Naive thymus-derived CD4-positive, alpha-beta T cell (primary cell): ENCODE results near the gene GSS. TPM values are rescaled to one million over a fixed set of nuclear protein-coding genes. Genes with fewer than 3 reads are reported as not detected.
A peak's percentile ranks its signal among the peaks of the same experiment; 100 is the strongest.

Experiments used
- ATAC-seq: fragments of 150-1000 bp; cut with Tn5 transposase; 2 replicates; pipeline ENCODE4 v1.10.0; 2021; ENCODE audit warnings: mild to moderate bottlenecking, moderate library complexity
- CTCF ChIA-PET: fragments of 350-600 bp; sonication (Branson Sonifier 250); formaldehyde crosslinking; loops from one replicate; lab custom pipeline; 2021; ENCODE audit warnings: antibody characterized with exemption; lab: Charles Lee
- POLR2A ChIA-PET: fragments of 350-600 bp; sonication (Branson Sonifier 250); formaldehyde crosslinking; loops from one replicate; lab custom pipeline; 2021; ENCODE audit warnings: antibody characterized with exemption, inconsistent platforms; lab: Charles Lee
- DNase-seq, 9 donors: peaks; one replicate each; pipeline versions ENCODE4 v3.0.0 to v3.0.0-alpha.2; 2020 to 2022; ENCODE audit warnings: mixed read lengths in 1 of 9
- H3K27ac ChIP-seq: one replicate; pipeline ENCODE4 v1.7.0; 2013; ENCODE audit warnings: mild to moderate bottlenecking, low read depth, low read length, moderate library complexity
- H3K27me3 ChIP-seq, 2 donors: one replicate each; pipeline ENCODE4 v1.7.0; 2013; ENCODE audit warnings: low read length in 2 of 2, mild to moderate bottlenecking in 2 of 2, moderate library complexity in 2 of 2; ENCODE audit not compliant: control insufficient read depth in 2 of 2, insufficient read depth in 2 of 2
- H3K36me3 ChIP-seq, 3 experiments: 1 replicate in 2 of 3; 2 replicates in 1 of 3; pipeline ENCODE4 v1.7.0; 2013; ENCODE audit warnings: low read length in 3 of 3, mild to moderate bottlenecking in 3 of 3, moderate library complexity in 1 of 3; ENCODE audit not compliant: insufficient read depth in 3 of 3, control insufficient read depth in 2 of 3
- H3K4me1 ChIP-seq, 2 donors: one replicate each; pipeline ENCODE4 v1.7.0; 2013; ENCODE audit warnings: low read length in 2 of 2, mild to moderate bottlenecking in 2 of 2, moderate library complexity in 1 of 2; ENCODE audit not compliant: control insufficient read depth in 2 of 2, insufficient read depth in 2 of 2
- H3K4me3 ChIP-seq: 2 replicates; pipeline ENCODE4 v1.7.0; 2013; ENCODE audit warnings: mild to moderate bottlenecking, low read length
- H3K9me3 ChIP-seq, 3 experiments: 1 replicate in 2 of 3; 2 replicates in 1 of 3; pipeline ENCODE4 v1.7.0; 2013; ENCODE audit warnings: low read length in 3 of 3; ENCODE audit not compliant: control insufficient read depth in 2 of 3
- H3K27ac Mint-ChIP-seq, 9 donors: one replicate each; pipeline ENCODE4 v1.8.0; 2020 to 2022; ENCODE audit warnings: mixed read lengths in 9 of 9, mild to moderate bottlenecking in 8 of 9, moderate library complexity in 5 of 9, inconsistent platforms in 2 of 9
- H3K27me3 Mint-ChIP-seq, 5 donors: one replicate each; pipeline ENCODE4 v1.8.0; 2021 to 2022; ENCODE audit warnings: mixed read lengths in 5 of 5, mild to moderate bottlenecking in 1 of 5
- H3K36me3 Mint-ChIP-seq, 5 donors: one replicate each; pipeline ENCODE4 v1.8.0; 2020 to 2022; ENCODE audit warnings: mixed read lengths in 5 of 5, mild to moderate bottlenecking in 3 of 5, inconsistent platforms in 1 of 5
- H3K4me1 Mint-ChIP-seq, 7 donors: one replicate each; pipeline ENCODE4 v1.8.0; 2020 to 2022; ENCODE audit warnings: mixed read lengths in 7 of 7, mild to moderate bottlenecking in 3 of 7, inconsistent platforms in 1 of 7
- H3K4me3 Mint-ChIP-seq, 10 donors: one replicate each; pipeline ENCODE4 v1.8.0; 2020 to 2022; ENCODE audit warnings: mild to moderate bottlenecking in 10 of 10, mixed read lengths in 10 of 10, moderate library complexity in 6 of 10, inconsistent platforms in 2 of 10
- H3K9me3 Mint-ChIP-seq, 11 donors: one replicate each; pipeline ENCODE4 v1.8.0; 2020 to 2022; ENCODE audit warnings: mixed read lengths in 11 of 11, mild to moderate bottlenecking in 4 of 11, inconsistent platforms in 1 of 11, moderate library complexity in 1 of 11
- intact Hi-C, 2 donors: fragments of 100-400 bp; cut with micrococcal nuclease; formaldehyde crosslinking; loops; one replicate each; pipeline ENCODE4 v1.15.1; 2023
- polyA plus RNA-seq, 2 donors: library from polyadenylated mRNA; unstranded; fragments of 300-500 nt; fragmentation: Illumina TruSeq; gene quantifications; one replicate each; pipeline ENCODE4 v1.2.3, GENCODE V29; 2021
- total RNA-seq, 6 experiments: library from RNA in 5 of 6; stranded (reverse) in 5 of 6; gene quantifications; 1 replicate in 5 of 6; 2 replicates in 1 of 6; pipeline ENCODE4 v1.2.3 and lab custom pipeline; 2021 to 2026

Gene GSS
- total and polyA plus RNA-seq, 7 experiments from 2014 or later: 25.9 to 54.4 (median 35.5) TPM

GRCh38 chr20:34949120-34949519 is 6.5 kb downstream of the GSS start:
- no peaks in the 10 kb centered on the region for H3K9me3 Mint-ChIP-seq
- Histone ChIP-seq H3K4me3 (no peak overlapping the region), H3K27ac (no peak overlapping the region), H3K9me3 (no peaks in the 10 kb centered on the region), H3K27me3 (no peaks in the 10 kb centered on the region), H3K4me1 (no peaks in the 10 kb centered on the region), H3K36me3 (peaks cover 0 to 45% (median 0%) of the 10 kb centered on the region in 3 experiments)
- peak overlapping the region in 1 of 9 donors; percentile 25 for H3K27ac Mint-ChIP-seq
- H3K27me3 Mint-ChIP-seq: no peaks in the 10 kb centered on the region
- ChIA-PET CTCF (no interaction called here), POLR2A (no interaction called here)
- H3K4me3 Mint-ChIP-seq: no peak overlapping the region
- ATAC-seq: no peak
- H3K36me3 Mint-ChIP-seq: peaks cover 5 to 34% (median 19%) of the 10 kb centered on the region in 5 donors
- intact Hi-C loops: no loop called here
- DNase-seq: no peak
- peaks cover 2 to 17% (median 12%) of the 10 kb centered on the region in 7 donors for H3K4me1 Mint-ChIP-seq

- no peaks in the 10 kb centered on the region for H3K9me3 ChIP-seq
- POLR2A ChIA-PET: no interaction called here
- Mint-ChIP-seq H3K27me3 (no peaks in the 10 kb centered on the region), H3K9me3 (no peaks in the 10 kb centered on the region), H3K27ac (no peak overlapping the region), H3K36me3 (peaks cover 5 to 43% (median 27%) of the 10 kb centered on the region in 5 donors), H3K4me3 (no peak overlapping the region), H3K4me1 (peaks cover 0 to 11% (median 6%) of the 10 kb centered on the region in 7 donors)
- no peak for ATAC-seq
- H3K4me3 ChIP-seq: no peak overlapping the region
- H3K4me1 ChIP-seq: no peaks in the 10 kb centered on the region
- peaks cover 0 to 56% (median 0%) of the 10 kb centered on the region in 3 experiments for H3K36me3 ChIP-seq
- no peaks in the 10 kb centered on the region for H3K27me3 ChIP-seq
- CTCF ChIA-PET: no interaction called here
- intact Hi-C loops: no loop called here
- no peak overlapping the region for H3K27ac ChIP-seq
- DNase-seq: no peak
These were observed 7.6 kb downstream of the GSS start for GRCh38 chr20:34948030-34948429.

GRCh38 chr20:34947336-34947735 is 8.3 kb downstream of the GSS start:
- DNase-seq: no peak
- Mint-ChIP-seq H3K27ac (no peak overlapping the region), H3K36me3 (peaks cover 5 to 47% (median 29%) of the 10 kb centered on the region in 5 donors), H3K4me1 (peaks cover 0 to 6% (median 0%) of the 10 kb centered on the region in 7 donors), H3K4me3 (no peak overlapping the region), H3K27me3 (no peaks in the 10 kb centered on the region), H3K9me3 (no peaks in the 10 kb centered on the region)
- no peak for ATAC-seq
- H3K27ac ChIP-seq: no peak overlapping the region
- intact Hi-C loops: no loop called here
- ChIA-PET CTCF (no interaction called here), POLR2A (no interaction called here)
- no peaks in the 10 kb centered on the region for H3K9me3 ChIP-seq
- no peak overlapping the region for H3K4me3 ChIP-seq
- peaks cover 0 to 63% (median 0%) of the 10 kb centered on the region in 3 experiments for H3K36me3 ChIP-seq
- H3K27me3 ChIP-seq: no peaks in the 10 kb centered on the region
- no peaks in the 10 kb centered on the region for H3K4me1 ChIP-seq

- POLR2A ChIA-PET: no interaction called here
These were observed 8.9 kb downstream of the GSS start for GRCh38 chr20:34946661-34947060.

GRCh38 chr20:34945315-34946077 is 10.1 kb downstream of the GSS start:
- ATAC-seq (no peak), DNase-seq (no peak)
- Histone ChIP-seq H3K9me3 (no peaks in the 10 kb centered on the region), H3K27ac (no peak overlapping the region), H3K27me3 (no peaks in the 10 kb centered on the region), H3K4me1 (no peaks in the 10 kb centered on the region), H3K36me3 (peaks cover 0 to 75% (median 0%) of the 10 kb centered on the region in 3 experiments), H3K4me3 (no peak overlapping the region)
- no peaks in the 10 kb centered on the region for H3K27me3 Mint-ChIP-seq
- CTCF ChIA-PET: no interaction called here
- H3K4me1 Mint-ChIP-seq: peaks cover 0 to 6% (median 0%) of the 10 kb centered on the region in 7 donors
- no peak overlapping the region for H3K4me3 Mint-ChIP-seq
- H3K27ac Mint-ChIP-seq: no peak overlapping the region
- H3K9me3 Mint-ChIP-seq: no peaks in the 10 kb centered on the region
- intact Hi-C loops: no loop called here
- POLR2A ChIA-PET: no interaction called here
- H3K36me3 Mint-ChIP-seq: peaks cover 5 to 56% (median 29%) of the 10 kb centered on the region in 5 donors

More at GRCh38 chr20:34946661-34947060, 8.9 kb downstream of the GSS start:
- Histone ChIP-seq H3K4me3 (no peak overlapping the region), H3K9me3 (no peaks in the 10 kb centered on the region), H3K4me1 (no peaks in the 10 kb centered on the region), H3K36me3 (peaks cover 0 to 67% (median 0%) of the 10 kb centered on the region in 3 experiments), H3K27me3 (no peaks in the 10 kb centered on the region), H3K27ac (no peak overlapping the region)
- ATAC-seq: no peak
- Mint-ChIP-seq H3K9me3 (no peaks in the 10 kb centered on the region), H3K27ac (no peak overlapping the region), H3K27me3 (no peaks in the 10 kb centered on the region), H3K4me3 (no peak overlapping the region), H3K4me1 (peaks cover 0 to 6% (median 0%) of the 10 kb centered on the region in 7 donors), H3K36me3 (peaks cover 5 to 48% (median 29%) of the 10 kb centered on the region in 5 donors)
- intact Hi-C loops: no loop called here
- CTCF ChIA-PET: no interaction called here
- no peak for DNase-seq

- no peak overlapping the region for H3K27ac Mint-ChIP-seq
These were observed 11.6 kb downstream of the GSS start for GRCh38 chr20:34943808-34944567.

More at GRCh38 chr20:34943808-34944567, 11.6 kb downstream of the GSS start:
- H3K27me3 ChIP-seq: no peaks in the 10 kb centered on the region
- DNase-seq (no peak), ATAC-seq (no peak)
- intact Hi-C loops: no loop called here
- no peaks in the 10 kb centered on the region for H3K27me3 Mint-ChIP-seq
- peaks cover 0 to under 1% (median 0%) of the 10 kb centered on the region in 7 donors for H3K4me1 Mint-ChIP-seq
- CTCF ChIA-PET: interaction anchor here (0.5 to 0.6 kb wide), 3 partner anchors 11 to 198 kb away, joined by 3 to 4 read pairs (median 4); no protein-coding TSS in a partner anchor
- no peak overlapping the region for H3K4me3 Mint-ChIP-seq
- POLR2A ChIA-PET: no interaction called here
- no peaks in the 10 kb centered on the region for H3K9me3 ChIP-seq
- no peaks in the 10 kb centered on the region for H3K9me3 Mint-ChIP-seq
- H3K4me3 ChIP-seq: no peak overlapping the region
- H3K4me1 ChIP-seq: no peaks in the 10 kb centered on the region
- H3K27ac ChIP-seq: no peak overlapping the region
- peaks cover 4 to 48% (median 18%) of the 10 kb centered on the region in 5 donors for H3K36me3 Mint-ChIP-seq
- H3K36me3 ChIP-seq: peaks cover 0 to 67% (median 0%) of the 10 kb centered on the region in 3 experiments
